ENCODE measurements around the gene INPP5E.
A peak's percentile ranks its signal among the peaks of the same experiment; 100 is the strongest.

The INPP5E gene, protein sequence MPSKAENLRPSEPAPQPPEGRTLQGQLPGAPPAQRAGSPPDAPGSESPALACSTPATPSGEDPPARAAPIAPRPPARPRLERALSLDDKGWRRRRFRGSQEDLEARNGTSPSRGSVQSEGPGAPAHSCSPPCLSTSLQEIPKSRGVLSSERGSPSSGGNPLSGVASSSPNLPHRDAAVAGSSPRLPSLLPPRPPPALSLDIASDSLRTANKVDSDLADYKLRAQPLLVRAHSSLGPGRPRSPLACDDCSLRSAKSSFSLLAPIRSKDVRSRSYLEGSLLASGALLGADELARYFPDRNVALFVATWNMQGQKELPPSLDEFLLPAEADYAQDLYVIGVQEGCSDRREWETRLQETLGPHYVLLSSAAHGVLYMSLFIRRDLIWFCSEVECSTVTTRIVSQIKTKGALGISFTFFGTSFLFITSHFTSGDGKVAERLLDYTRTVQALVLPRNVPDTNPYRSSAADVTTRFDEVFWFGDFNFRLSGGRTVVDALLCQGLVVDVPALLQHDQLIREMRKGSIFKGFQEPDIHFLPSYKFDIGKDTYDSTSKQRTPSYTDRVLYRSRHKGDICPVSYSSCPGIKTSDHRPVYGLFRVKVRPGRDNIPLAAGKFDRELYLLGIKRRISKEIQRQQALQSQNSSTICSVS

GRCh38 chr9:136439481-136440408 lies at the start of gene INPP5E:
TSS of gene INPP5E (minus strand) at chr9:136439845. CDS start at chr9:136439419, 426 bp downstream.
- DNase-seq (ENCODE audit: low spot score), result peak; percentile 63

DNA sequence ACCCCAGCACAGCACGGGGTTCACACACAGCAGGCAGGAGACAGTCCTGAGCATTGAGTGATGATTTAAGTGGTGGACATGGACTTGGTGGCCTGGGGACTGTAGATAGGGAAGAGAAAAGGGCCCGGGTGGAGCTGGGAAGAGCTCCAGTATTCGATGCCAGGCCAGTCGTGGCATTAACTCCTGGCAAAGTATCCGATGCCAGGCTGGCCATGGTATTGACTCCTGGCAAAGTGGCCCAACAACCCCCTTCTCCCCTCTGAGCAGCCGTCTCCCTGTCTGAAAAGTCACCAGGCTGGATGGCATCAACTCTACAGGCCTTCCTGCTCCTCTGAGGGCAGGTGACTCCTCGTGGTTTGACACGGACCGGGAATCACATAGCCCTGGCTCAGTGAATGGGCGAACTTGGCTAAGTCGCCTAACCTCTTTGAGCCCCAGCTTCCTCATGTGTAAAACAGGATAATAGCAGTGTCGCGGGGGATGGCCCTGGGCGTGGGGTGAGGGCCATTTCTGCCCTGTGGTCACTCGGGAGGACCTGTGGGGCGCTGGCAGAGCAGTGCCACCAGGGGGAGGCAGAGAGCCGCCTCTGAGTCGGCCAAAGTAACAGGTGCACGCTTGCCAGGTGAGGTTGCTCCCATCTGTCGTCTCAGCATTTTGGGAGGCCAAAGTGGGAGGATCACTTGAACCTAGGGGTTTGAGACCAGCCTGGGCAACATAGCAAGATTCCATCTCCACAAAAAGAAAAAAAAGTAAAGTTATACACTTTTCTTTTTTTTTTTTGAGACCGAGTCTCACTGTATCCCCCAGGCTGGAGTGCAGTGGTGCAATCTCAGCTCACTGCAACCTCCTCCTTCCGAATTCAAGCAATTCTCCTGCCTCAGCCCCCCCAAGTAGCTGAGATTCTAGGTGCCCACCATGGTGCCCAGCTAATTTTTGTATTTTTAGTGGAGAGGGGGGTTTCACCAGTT lies 48.9 kb upstream of the INPP5E start:
- peak; percentile 70 for DNase-seq (ENCODE audit: low spot score)

DNA sequence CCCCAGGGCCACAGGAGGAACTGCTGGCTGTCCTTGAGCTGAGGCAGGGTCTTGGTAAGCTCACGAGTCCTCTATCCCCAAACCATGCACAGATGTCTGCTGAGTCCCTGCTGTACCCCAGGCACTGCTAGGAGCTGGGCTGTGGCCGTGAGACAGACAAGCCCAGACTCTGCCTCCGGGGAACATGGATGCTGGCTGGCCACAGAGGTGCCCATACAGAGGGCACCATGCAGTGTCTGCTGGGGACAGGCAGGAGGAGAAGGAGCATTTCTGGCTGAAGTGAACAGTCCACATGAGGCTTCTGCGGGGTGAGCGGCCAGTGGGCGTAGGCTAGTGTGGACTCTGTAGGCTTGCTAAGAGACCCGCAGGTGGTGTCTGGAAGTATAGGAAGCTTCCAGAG lies 48.0 kb upstream of the INPP5E start:
- DNase-seq (ENCODE audit: low spot score), result no peak

DNA sequence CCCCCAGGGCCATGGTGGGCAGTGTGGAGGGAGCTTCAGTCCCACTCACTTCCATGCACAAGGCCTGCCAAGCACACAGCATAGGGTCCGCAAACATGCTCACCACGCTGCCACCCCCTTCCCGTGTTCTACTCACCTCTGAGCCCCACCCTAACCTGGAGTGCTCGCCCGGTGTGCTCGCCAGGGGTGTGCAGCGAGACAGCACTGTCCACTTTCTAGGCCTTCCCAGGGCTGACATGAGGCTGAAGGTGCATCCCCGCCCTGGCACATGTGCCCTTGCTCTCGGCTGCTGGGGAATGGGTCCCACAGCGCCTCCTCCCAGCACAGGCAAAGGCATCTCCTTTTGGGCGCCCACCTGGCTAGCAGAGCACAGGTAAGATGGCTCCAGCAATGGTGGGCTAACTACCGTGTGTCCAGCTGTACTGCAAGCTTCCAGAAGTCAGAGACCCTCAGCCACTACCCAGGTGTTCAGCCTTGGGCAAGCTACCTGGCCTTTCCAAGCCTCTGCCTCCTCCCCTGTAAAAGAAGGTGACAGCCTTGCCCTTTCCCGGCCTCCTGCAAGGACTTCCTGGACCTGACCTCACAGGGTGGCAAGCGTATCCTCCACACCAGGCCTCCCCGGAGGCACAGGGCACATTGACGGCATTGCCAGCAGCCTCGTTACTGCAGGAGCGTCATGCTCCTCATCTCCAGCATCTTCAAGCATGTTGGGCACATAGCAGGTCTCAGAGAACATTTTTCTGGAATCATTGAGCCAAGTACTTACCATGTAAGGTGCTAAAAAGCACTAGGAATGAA lies 47.4 kb upstream of the INPP5E start:
- no peak for DNase-seq (ENCODE audit: low spot score)

GRCh38 chr9:136486131-136486530 lies 46.5 kb upstream of the INPP5E start:
- no peak for DNase-seq (ENCODE audit: low spot score)

GRCh38 chr9:136485049-136486045 lies 45.7 kb upstream of the INPP5E start:
- peak; percentile 81 for DNase-seq (ENCODE audit: low spot score)

- no peak for DNase-seq (ENCODE audit: low spot score)
Observed at GRCh38 chr9:136484153-136485048, 44.8 kb upstream of the INPP5E start.

GRCh38 chr9:136483589-136484152 lies 44.0 kb upstream of the INPP5E start:
- peak; percentile 96 for DNase-seq (ENCODE audit: low spot score)

DNA sequence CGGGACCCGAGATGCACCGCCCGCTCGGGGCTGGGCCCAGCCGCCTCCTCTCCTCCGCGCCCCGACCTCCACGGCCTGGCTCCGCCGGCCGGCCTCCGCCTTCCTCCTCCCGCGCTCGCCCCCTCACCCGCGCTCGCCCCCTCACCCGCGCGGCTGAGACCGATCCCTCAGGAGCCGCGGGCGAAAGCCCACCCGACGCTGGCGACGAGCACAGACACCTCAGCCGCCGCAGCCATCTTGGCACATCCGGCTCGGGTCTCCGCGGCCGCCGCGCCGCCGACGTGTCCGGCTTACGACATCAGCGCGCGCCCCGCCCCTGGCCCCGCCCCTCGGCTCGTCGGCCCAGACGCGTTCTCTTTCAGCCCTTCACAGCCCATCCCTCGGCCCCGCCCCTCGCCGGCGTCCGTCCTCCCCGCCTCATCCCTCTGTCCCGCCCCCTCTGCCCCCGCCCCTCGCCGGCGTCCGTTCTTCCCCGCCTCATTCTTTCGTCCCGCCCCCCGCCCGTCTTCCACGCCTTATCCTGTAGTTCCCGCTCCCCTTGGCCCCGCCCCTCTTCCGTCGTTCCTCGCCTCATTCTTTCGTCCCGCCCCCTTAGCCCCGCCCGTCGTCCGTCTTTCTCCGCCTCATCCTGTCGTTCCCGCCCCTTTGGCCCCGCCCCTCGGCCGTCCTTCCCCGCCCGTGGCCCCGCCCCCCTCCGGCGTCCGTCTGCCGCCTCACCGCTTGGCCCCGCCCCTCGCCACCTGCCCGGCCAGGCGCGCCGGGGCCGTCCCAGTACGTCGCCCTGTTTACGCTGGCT lies 43.3 kb upstream of the INPP5E start, which contains the start of gene SEC16A:
TSS of gene SEC16A (minus strand) at position 248 of the 796 bp plus-strand sequence. CDS start 5,425 bp downstream, outside the sequence.
- peak; percentile 99 for DNase-seq (ENCODE audit: low spot score)

DNA sequence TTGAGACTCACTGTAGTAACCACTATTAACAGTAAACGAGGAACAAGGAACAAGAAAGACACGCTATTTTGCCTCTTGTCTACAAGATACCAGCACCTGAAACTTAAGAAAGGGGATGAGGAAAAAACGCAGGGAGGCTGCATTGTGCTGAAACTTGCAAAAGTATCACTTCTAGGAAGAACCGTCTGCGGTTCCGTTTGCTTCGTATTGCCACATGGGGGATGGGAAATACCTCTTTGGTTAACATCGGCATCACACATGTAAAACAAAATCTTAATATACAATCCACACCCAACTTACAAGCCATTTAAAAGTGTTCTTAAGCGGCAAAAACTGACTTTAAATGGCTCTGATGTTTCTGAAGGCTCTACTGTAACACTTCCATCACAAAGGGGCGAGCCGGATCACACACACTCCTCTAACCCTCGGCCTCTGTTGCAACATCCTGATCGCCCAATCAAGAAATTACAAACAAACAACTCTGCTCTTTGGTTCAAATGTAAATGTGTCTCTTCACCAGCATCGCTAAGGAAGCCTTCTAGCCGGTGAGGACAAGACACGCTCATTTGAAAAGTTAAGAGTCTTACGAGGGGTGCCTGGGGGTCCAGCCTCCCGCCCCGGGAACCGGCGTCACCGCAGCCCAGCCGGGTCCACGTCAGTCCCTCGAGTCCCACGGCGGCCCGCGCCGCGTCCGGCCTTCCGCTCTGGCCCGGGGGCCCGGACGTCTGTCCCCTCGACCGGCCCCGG lies 42.6 kb upstream of the INPP5E start:
- DNase-seq (ENCODE audit: low spot score), result no peak

- no peak for DNase-seq (ENCODE audit: low spot score)
Observed at GRCh38 chr9:136481558-136481957, 41.9 kb upstream of the INPP5E start.

GRCh38 chr9:136476369-136477150 lies 36.9 kb upstream of the INPP5E start:
- DNase-seq (ENCODE audit: low spot score), result no peak

DNA sequence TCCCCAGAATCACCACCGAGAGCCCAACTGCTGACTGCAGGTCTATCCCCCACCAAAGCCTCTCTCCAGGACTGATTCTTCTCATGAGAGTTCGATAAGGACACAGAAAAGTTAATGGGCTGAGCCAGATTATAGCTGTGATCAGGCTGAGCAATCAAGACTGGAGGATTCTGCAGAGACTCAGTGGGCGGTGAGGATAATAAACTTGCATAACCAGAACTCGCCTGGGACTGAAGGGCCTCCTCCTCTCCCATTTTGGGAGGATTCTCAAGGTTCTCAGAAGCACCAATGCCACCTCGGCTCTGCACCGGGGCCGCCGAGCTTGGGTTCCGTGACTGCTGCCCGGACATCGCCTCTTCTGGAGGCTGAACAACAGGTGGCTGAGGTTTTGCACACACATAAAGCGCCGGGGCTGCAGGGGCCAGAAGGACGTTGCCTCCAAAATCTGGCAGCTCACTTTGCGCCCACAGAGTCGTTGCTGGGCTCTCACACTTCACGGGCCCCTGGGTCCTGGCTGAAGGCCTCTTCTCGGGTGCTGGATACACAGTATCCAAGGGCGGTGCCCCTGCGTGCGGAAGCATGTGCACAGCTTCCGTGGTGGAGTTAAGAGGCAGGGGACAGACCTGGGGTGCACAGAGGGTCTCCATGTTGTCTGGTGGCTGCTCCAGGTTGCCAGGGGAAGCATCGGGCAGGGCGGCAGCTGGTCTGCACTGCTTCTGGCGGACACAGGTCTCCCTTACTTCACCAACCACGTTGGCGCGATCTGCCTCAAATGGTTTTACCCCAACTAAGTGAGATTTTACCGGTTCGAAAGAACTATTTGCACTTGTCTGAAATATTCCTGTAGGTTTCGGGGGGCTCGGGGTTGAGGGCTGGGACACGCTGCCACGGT lies 35.6 kb upstream of the INPP5E start:
- no peak for DNase-seq (ENCODE audit: low spot score)

GRCh38 chr9:136474021-136474640 lies 34.5 kb upstream of the INPP5E start:
- no peak for DNase-seq (ENCODE audit: low spot score)

All from CD4-positive, alpha-beta T cell treated with Interleukin-6 at 100 ng/mL for 8 hours (primary cell).